ENCODE data around the gene STPG1.

STPG1 gene

GRCh38 chr1:24311741-24312140 is 101.8 kb downstream of the STPG1 start:
- DNase-seq: no peak

GRCh38 chr1:24311234-24311633 is 102.3 kb downstream of the STPG1 start:
- DNase-seq: no peak

- no peak for DNase-seq
Observed at GRCh38 chr1:24309762-24310485, 103.7 kb downstream of the STPG1 start.

GRCh38 chr1:24308365-24309015 is 105.1 kb downstream of the STPG1 start:
- DNase-seq: no peak
